Nephron progenitor cell (in vitro differentiated cells): ENCODE data around the gene PCSK1.
A peak's percentile ranks its signal among the peaks of the same experiment; 100 is the strongest.

ENCODE experiments used
- DNase-seq: peaks from one replicate; pipeline ENCODE4 v3.0.0; 2021
- H3K27ac Mint-ChIP-seq: 2 replicates; pipeline ENCODE4 v1.8.0; 2021; ENCODE audit warnings: mild to moderate bottlenecking, moderate library complexity, mixed read lengths
- H3K27me3 Mint-ChIP-seq: 2 replicates; pipeline ENCODE4 v1.8.0; 2021; ENCODE audit warnings: mild to moderate bottlenecking, low read depth, mixed read lengths; ENCODE audit not compliant: poor library complexity
- H3K36me3 Mint-ChIP-seq: 2 replicates; pipeline ENCODE4 v1.8.0; 2021; ENCODE audit warnings: low read depth, mixed read lengths
- H3K4me1 Mint-ChIP-seq: 2 replicates; pipeline ENCODE4 v1.8.0; 2021; ENCODE audit warnings: mixed read lengths
- H3K4me3 Mint-ChIP-seq: 2 replicates; pipeline ENCODE4 v1.8.0; 2021; ENCODE audit warnings: mild to moderate bottlenecking, moderate library complexity, mixed read lengths
- H3K9me3 Mint-ChIP-seq: 2 replicates; pipeline ENCODE4 v1.8.0; 2021; ENCODE audit warnings: mild to moderate bottlenecking, moderate library complexity, mixed read lengths
- TF ChIP-seq, protein P1 (sequence below): fragments of 200-600 bp; sonication (generic); IDR thresholded peaks from 2 replicates; pipeline ENCODE4 v1.5.0; 2021; ENCODE audit warnings: antibody characterized with exemption

Gene PCSK1

DNA sequence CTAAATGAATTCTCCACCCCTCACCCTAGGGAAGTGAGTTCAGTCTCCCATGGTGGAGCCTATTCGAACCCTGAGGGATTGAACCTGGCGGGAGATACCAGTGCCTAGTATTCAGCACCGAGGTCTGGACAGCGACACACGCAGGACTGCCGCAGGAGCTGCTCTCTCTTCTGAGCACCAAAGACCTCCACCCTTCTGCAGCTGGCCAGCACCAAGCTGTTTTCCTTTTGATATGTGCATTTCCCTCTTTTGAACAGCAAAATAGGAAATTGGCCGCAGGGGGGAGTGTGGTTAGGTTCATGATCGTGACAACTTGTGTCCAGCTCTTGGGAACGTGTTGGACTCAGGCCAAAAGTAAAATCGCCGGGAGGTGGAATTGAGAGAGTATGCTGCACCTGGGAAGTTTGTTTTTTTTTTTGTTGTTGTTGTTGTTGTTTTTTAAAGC is 1.2 kb upstream of the PCSK1 start:
- H3K36me3 Mint-ChIP-seq, result no peaks in the 10 kb centered on the region
- no peaks in the 10 kb centered on the region for H3K9me3 Mint-ChIP-seq
- peak overlapping the region; percentile 14 for H3K4me3 Mint-ChIP-seq
- peaks cover 38% of the 10 kb centered on the region for H3K4me1 Mint-ChIP-seq
- H3K27me3 Mint-ChIP-seq, result peaks cover 40% of the 10 kb centered on the region
- peak; percentile 92 for DNase-seq
- H3K27ac Mint-ChIP-seq, result no peak overlapping the region
- TF ChIP-seq, protein P1, sequence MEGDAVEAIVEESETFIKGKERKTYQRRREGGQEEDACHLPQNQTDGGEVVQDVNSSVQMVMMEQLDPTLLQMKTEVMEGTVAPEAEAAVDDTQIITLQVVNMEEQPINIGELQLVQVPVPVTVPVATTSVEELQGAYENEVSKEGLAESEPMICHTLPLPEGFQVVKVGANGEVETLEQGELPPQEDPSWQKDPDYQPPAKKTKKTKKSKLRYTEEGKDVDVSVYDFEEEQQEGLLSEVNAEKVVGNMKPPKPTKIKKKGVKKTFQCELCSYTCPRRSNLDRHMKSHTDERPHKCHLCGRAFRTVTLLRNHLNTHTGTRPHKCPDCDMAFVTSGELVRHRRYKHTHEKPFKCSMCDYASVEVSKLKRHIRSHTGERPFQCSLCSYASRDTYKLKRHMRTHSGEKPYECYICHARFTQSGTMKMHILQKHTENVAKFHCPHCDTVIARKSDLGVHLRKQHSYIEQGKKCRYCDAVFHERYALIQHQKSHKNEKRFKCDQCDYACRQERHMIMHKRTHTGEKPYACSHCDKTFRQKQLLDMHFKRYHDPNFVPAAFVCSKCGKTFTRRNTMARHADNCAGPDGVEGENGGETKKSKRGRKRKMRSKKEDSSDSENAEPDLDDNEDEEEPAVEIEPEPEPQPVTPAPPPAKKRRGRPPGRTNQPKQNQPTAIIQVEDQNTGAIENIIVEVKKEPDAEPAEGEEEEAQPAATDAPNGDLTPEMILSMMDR, result no peak

DNA sequence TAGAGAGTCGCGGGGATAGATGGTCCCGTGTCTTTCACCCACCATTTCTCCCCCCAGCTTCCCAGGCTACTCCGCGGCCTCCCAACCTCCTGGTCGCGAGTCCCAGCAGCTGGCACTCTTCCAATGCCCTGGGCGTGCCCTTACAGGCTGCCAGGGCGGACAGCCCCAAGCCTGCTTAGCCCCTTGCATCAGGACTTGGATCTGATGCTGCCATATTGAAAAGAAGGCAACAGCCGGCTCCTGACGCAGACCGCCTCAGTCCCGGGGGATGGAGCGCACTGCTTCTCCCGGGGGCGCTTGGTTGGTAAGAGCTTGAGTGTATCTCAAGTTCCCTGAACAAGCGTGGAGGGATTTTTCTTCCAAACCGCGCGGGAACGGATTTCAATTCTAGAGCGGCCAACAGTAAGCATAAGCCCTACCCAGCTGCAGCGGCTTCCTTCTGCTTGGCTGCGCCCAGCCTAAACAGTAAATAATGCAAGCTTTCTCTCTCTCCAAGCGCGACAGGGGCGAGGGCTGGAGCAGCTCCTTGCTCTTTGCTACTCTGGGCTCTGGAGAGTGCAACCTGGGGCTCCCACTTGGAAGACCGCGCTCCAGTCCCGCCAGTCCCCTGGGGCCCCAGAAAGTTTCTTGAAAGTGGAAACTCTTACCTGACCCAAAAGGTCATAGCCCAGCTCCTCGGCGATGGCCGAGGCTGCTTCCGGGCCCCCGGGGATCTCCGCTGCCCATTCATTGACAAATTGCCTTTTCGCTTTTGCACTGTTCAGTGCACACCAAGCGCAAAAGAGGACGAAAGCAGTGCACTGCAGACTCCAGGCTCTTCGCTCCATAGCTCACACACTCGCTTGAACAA is 607 bp downstream of the PCSK1 start:
- TF ChIP-seq, protein P1, result no peak
- H3K4me3 Mint-ChIP-seq, result peak overlapping the region; percentile 74
- H3K27me3 Mint-ChIP-seq, result peaks cover 40% of the 10 kb centered on the region
- DNase-seq, result peak; percentile 46
- no peak overlapping the region for H3K27ac Mint-ChIP-seq
- no peaks in the 10 kb centered on the region for H3K9me3 Mint-ChIP-seq
- no peaks in the 10 kb centered on the region for H3K36me3 Mint-ChIP-seq
- H3K4me1 Mint-ChIP-seq, result peaks cover 38% of the 10 kb centered on the region

DNA sequence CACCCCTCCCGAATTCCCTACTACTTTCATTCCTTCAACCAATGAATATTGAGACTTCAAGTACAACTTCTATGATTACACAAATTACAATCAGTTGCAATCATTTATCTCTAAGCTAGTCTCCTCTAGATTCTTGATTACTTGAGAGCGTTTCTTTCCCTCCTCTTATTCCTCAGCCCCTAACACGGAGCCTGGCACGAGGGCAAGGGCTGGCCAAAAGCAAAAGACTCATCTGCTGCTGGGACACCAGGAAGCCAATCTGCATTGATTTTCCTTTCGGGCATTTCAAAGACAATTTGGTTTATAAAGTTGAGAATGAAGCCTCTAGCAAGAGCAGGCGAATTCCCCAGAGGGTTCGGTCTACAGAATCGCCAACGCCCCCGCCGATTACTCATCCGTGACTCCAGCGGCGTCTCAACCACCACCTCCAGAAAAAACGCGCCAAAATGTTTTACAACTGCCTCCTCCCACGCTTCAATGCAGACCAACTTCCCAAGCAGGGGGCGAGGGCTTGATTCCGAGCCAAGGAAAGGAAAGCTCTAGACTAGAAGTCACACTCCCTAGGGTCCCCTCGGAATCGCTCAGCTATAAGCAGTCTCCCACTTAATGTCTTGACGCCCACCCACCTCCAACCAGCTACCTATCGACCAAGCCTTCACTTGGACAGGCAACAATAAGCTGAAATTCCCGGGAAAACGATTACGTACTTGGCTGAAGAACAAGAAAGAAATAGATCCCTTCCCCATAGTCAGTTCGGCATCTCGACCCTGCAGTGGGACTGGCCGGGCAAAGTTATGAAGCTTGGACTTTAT is 1.5 kb downstream of the PCSK1 start:
- peak; percentile 62 for DNase-seq
- Mint-ChIP-seq H3K27me3 (peaks cover 43% of the 10 kb centered on the region), H3K9me3 (no peaks in the 10 kb centered on the region), H3K4me1 (peaks cover 38% of the 10 kb centered on the region), H3K36me3 (no peaks in the 10 kb centered on the region), H3K4me3 (peak overlapping the region; percentile 74), H3K27ac (no peak overlapping the region)
- TF ChIP-seq, protein P1, result no peak

DNA sequence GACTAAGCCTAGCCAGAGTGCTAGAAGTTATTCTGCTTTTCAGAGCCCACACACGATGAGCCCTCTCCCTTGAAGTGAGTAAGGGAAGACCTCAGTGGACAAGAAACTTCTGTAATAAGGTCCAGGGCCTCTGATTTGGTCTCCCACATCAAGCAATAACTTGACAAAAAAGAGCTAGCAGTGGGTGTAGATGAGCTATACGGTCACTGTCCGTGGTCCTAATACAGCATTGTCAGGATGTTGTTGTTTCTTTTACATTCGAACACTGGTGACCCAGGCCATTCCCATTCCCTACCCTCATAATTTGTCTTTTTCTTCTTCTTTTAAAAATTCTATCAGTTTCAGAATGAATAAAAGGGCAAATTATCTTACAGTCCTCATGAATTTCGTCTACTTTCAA is 5.2 kb downstream of the PCSK1 start:
- peaks cover 22% of the 10 kb centered on the region for H3K4me1 Mint-ChIP-seq
- H3K9me3 Mint-ChIP-seq, result no peaks in the 10 kb centered on the region
- TF ChIP-seq, protein P1, result no peak
- H3K36me3 Mint-ChIP-seq, result no peaks in the 10 kb centered on the region
- H3K27me3 Mint-ChIP-seq, result peaks cover 29% of the 10 kb centered on the region
- DNase-seq, result peak; percentile 22
- H3K4me3 Mint-ChIP-seq, result no peak overlapping the region
- no peak overlapping the region for H3K27ac Mint-ChIP-seq

DNA sequence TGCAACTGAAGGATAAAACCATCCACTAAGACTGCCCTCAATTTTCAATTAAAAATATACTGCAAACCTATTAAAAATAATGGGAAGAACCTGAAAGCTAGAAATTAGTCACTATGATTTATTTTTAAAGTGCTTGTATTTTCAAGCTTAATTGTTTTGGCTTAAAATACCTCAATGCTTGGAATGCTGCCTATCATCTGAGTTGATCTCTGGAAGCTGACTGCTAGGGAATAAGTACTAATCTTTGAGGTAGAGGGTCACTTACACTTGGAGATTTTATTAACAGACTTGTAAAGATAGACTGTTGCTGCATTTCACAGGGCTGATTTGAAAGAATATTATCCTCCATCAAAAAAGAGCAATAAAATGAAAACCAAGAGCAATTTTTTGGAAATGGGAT is 6.2 kb downstream of the PCSK1 start:
- no peak overlapping the region for H3K27ac Mint-ChIP-seq
- H3K4me1 Mint-ChIP-seq, result peaks cover 17% of the 10 kb centered on the region
- TF ChIP-seq, protein P1, result no peak
- DNase-seq, result no peak
- peaks cover 19% of the 10 kb centered on the region for H3K27me3 Mint-ChIP-seq
- H3K36me3 Mint-ChIP-seq, result no peaks in the 10 kb centered on the region
- no peak overlapping the region for H3K4me3 Mint-ChIP-seq
- no peaks in the 10 kb centered on the region for H3K9me3 Mint-ChIP-seq
